ENCODE results near the gene PERM1. TPM values are rescaled to one million over a fixed set of nuclear protein-coding genes. Genes with fewer than 3 reads are reported as not detected.

PERM1 gene
- total and polyA plus RNA-seq, 2 of the 8 experiments (the other 6 are each of a cell fraction or from before 2014, with no cell fraction given): not detected

GRCh38 chr1:950881-951280, 31.0 kb downstream of the PERM1 start:
- H3K4me3 ChIP-seq (ENCODE audit: extremely low read depth in 1 of 4, insufficient read depth in 2 of 4, low read depth in 3 of 4, low read length in 4 of 4): no peak overlapping the region
- no peaks in the 10 kb centered on the region; a peak in 1 of 7 replicates for H3K4me1 ChIP-seq (replicated peaks in 1 of 4; ENCODE audit: control insufficient read depth in 3 of 4, insufficient read depth in 4 of 4, low read length in 3 of 4)
- TF ChIP-seq SIX5 (IDR thresholded peaks at IDR 0.05; ENCODE audit: low read depth, low read length): no peak
- no peak for TF ChIP-seq EP300 (IDR thresholded peaks at IDR 0.05; ENCODE audit: borderline replicate concordance in 1 of 2, low read depth in 2 of 2, low read length in 2 of 2)
- TF ChIP-seq ATF2 (IDR thresholded peaks at IDR 0.05; ENCODE audit: low read length): no peak
- no peak for TF ChIP-seq EZH2 (IDR thresholded peaks at IDR 0.05; ENCODE audit: low read depth, low read length, severe bottlenecking)
- TF ChIP-seq GABPA (IDR thresholded peaks at IDR 0.05; ENCODE audit: borderline replicate concordance, insufficient read depth, low read length): no peak
- no peak for TF ChIP-seq KDM1A (IDR thresholded peaks at IDR 0.05; ENCODE audit: borderline replicate concordance, low read length)
- TF ChIP-seq SP4 (IDR thresholded peaks at IDR 0.05; ENCODE audit: low read length): no peak
- no peak for TF ChIP-seq SIN3A (conservative IDR thresholded peaks at IDR 0.05 in 1 of 2, IDR thresholded peaks at IDR 0.05 in 1 of 2; ENCODE audit: low read depth in 1 of 2, low read length in 2 of 2)
- TF ChIP-seq CBX5 (IDR thresholded peaks at IDR 0.05; ENCODE audit: low read depth, low read length): no peak
- no peak for DNase-seq (ENCODE audit: low read depth in 1 of 2, low spot score in 2 of 2)
- H3K56ac ChIP-seq (replicated peaks; ENCODE audit: insufficient read length, low read depth, low read length): no peak overlapping the region
- H3K23me2 ChIP-seq (ENCODE audit: low read depth, low read length): no peaks in the 10 kb centered on the region
- no peak overlapping the region for H4K5ac ChIP-seq (ENCODE audit: insufficient read length, low read depth, low read length)
- no peak overlapping the region for H2AFZ ChIP-seq (ENCODE audit: low read length)
- no peak for FAIRE-seq
- H4K8ac ChIP-seq (ENCODE audit: extremely low read depth, insufficient read depth, low read length): no peak overlapping the region
- H3K18ac ChIP-seq (ENCODE audit: extremely low read depth, low read length): no peak overlapping the region
- POLR2A ChIA-PET (ENCODE audit: partially characterized antibody): no interaction called here
- no peak overlapping the region for H2BK20ac ChIP-seq (ENCODE audit: low read length)
- H3K36me3 ChIP-seq (ENCODE audit: control insufficient read depth in 2 of 4, insufficient read depth in 4 of 4, low read length in 3 of 4): peaks cover 8 to 62% (median 50%) of the 10 kb centered on the region in 4 experiments
- no peaks in the 10 kb centered on the region; a peak in 1 of 4 replicates for H3K79me2 ChIP-seq (ENCODE audit: control insufficient read depth in 1 of 2, insufficient read depth in 2 of 2, low read length in 2 of 2)
- no peak overlapping the region for H2AK5ac ChIP-seq (ENCODE audit: low read depth, low read length)
- no peak overlapping the region for H2BK12ac ChIP-seq (ENCODE audit: low read depth, low read length)
- H2BK120ac ChIP-seq (replicated peaks; ENCODE audit: low read depth, low read length): no peak overlapping the region
- H3K27me3 ChIP-seq (replicated peaks in 1 of 4; ENCODE audit: control insufficient read depth in 3 of 4, extremely low read depth in 1 of 4, insufficient read depth in 3 of 4, low read length in 3 of 4): no peaks in the 10 kb centered on the region
- H3K9ac ChIP-seq (replicated peaks in 1 of 4; ENCODE audit: extremely low read depth in 1 of 4, low read depth in 3 of 4, low read length in 3 of 4): no peak overlapping the region
- H3K79me1 ChIP-seq (ENCODE audit: low read depth, low read length): peaks cover 8% of the 10 kb centered on the region
- no peak overlapping the region for H3K27ac ChIP-seq (ENCODE audit: low read depth, low read length)
- CTCF ChIA-PET (ENCODE audit: partially characterized antibody): interaction anchor here (0.7 to 1.8 kb wide), 6 partner anchors 8 to 46 kb away, joined by 3 to 9 read pairs (median 5); no protein-coding TSS in a partner anchor
- no peak overlapping the region for H3K14ac ChIP-seq (ENCODE audit: insufficient read length)
- H3K4ac ChIP-seq (replicated peaks; ENCODE audit: insufficient read length, low read depth, low read length): no peak overlapping the region
- no peak overlapping the region for H2BK5ac ChIP-seq (ENCODE audit: low read depth, low read length)
- H4K91ac ChIP-seq (replicated peaks; ENCODE audit: insufficient read length, low read length): no peak overlapping the region
- no peak overlapping the region for H2BK15ac ChIP-seq (ENCODE audit: low read length)
- H3K23ac ChIP-seq (ENCODE audit: insufficient read length): no peak overlapping the region
- WGBS, 2 experiments (ENCODE audit: extremely low coverage in 1 of 2, insufficient coverage in 1 of 2, insufficient read length in 1 of 2, insufficient replicate concordance in 2 of 2, low coverage in 1 of 2, low lambda C conversion rate in 2 of 2, missing lambda C conversion rate in 1 of 2): 89% methylated on average over 10 of the region's 23 CpGs; no CpG with 5 or more reads in 1 of the 2 experiments
- no peaks in the 10 kb centered on the region for H3K9me3 ChIP-seq (ENCODE audit: insufficient read depth in 2 of 2, low read depth in 1 of 2, low read length in 1 of 2)
- no peak overlapping the region for H3K4me2 ChIP-seq (ENCODE audit: insufficient read depth in 1 of 2, low read depth in 2 of 2, low read length in 2 of 2)
- H4K20me1 ChIP-seq (replicated peaks in 1 of 2; ENCODE audit: control insufficient read depth in 1 of 2, insufficient read depth in 2 of 2, low read length in 2 of 2): peaks cover 20 to 37% of the 10 kb centered on the region in 2 experiments
